ENCODE data around the gene GALNT9.

Gene GALNT9

GRCh38 chr12:132277374-132277941 lies 51.9 kb downstream of the GALNT9 start:
- Histone ChIP-seq H3K27me3 (ENCODE audit: control insufficient read depth, insufficient read depth, low read length) (no peaks in the 10 kb centered on the region; the same call in 1 of the 2 replicates), H3K4me1 (ENCODE audit: control insufficient read depth, insufficient read depth, low read length) (peaks cover 7% of the 10 kb centered on the region), H3K4me3 (ENCODE audit: low read length) (no peak overlapping the region), H3K9me3 (ENCODE audit: control insufficient read depth, insufficient read depth, low read length) (no peaks in the 10 kb centered on the region), H3K27ac (ENCODE audit: low read length) (no peak overlapping the region), H3K36me3 (ENCODE audit: control insufficient read depth, insufficient read depth, low read length) (no peaks in the 10 kb centered on the region; the same call in 1 of the 2 replicates)
- no peak for DNase-seq (ENCODE audit: low read depth, low spot score)
- WGBS (ENCODE audit: insufficient coverage, insufficient read length): no CpG with 5 or more reads among the region's 31 CpGs

GRCh38 chr12:132276827-132277373 lies 52.5 kb downstream of the GALNT9 start:
- Histone ChIP-seq H3K9me3 (ENCODE audit: control insufficient read depth, insufficient read depth, low read length) (no peaks in the 10 kb centered on the region), H3K4me1 (ENCODE audit: control insufficient read depth, insufficient read depth, low read length) (peaks cover 7% of the 10 kb centered on the region), H3K36me3 (ENCODE audit: control insufficient read depth, insufficient read depth, low read length) (no peaks in the 10 kb centered on the region; the same call in 1 of the 2 replicates), H3K4me3 (ENCODE audit: low read length) (no peak overlapping the region), H3K27me3 (ENCODE audit: control insufficient read depth, insufficient read depth, low read length) (no peaks in the 10 kb centered on the region; the same call in 1 of the 2 replicates), H3K27ac (ENCODE audit: low read length) (no peak overlapping the region)
- no peak for DNase-seq (ENCODE audit: low read depth, low spot score)
- WGBS (ENCODE audit: insufficient coverage, insufficient read length): no CpG with 5 or more reads among the region's 12 CpGs

GRCh38 chr12:132276066-132276826 lies 53.1 kb downstream of the GALNT9 start:
- no CpG with 5 or more reads among the region's 20 CpGs for WGBS (ENCODE audit: insufficient coverage, insufficient read length)
- Histone ChIP-seq H3K4me1 (ENCODE audit: control insufficient read depth, insufficient read depth, low read length) (peaks cover 8% of the 10 kb centered on the region), H3K4me3 (ENCODE audit: low read length) (no peak overlapping the region), H3K9me3 (ENCODE audit: control insufficient read depth, insufficient read depth, low read length) (no peaks in the 10 kb centered on the region), H3K27ac (ENCODE audit: low read length) (no peak overlapping the region), H3K36me3 (ENCODE audit: control insufficient read depth, insufficient read depth, low read length) (no peaks in the 10 kb centered on the region; the same call in 1 of the 2 replicates), H3K27me3 (ENCODE audit: control insufficient read depth, insufficient read depth, low read length) (no peaks in the 10 kb centered on the region; the same call in 1 of the 2 replicates)
- DNase-seq (ENCODE audit: low read depth, low spot score): no peak

- Histone ChIP-seq H3K4me1 (ENCODE audit: control insufficient read depth, insufficient read depth, low read length) (peaks cover 8% of the 10 kb centered on the region), H3K36me3 (ENCODE audit: control insufficient read depth, insufficient read depth, low read length) (no peaks in the 10 kb centered on the region; the same call in 1 of the 2 replicates), H3K27ac (ENCODE audit: low read length) (no peak overlapping the region), H3K4me3 (ENCODE audit: low read length) (no peak overlapping the region), H3K27me3 (ENCODE audit: control insufficient read depth, insufficient read depth, low read length) (no peaks in the 10 kb centered on the region; the same call in 1 of the 2 replicates), H3K9me3 (ENCODE audit: control insufficient read depth, insufficient read depth, low read length) (no peaks in the 10 kb centered on the region)
- DNase-seq (ENCODE audit: low read depth, low spot score): no peak
- no CpG with 5 or more reads among the region's 18 CpGs for WGBS (ENCODE audit: insufficient coverage, insufficient read length)
These were observed 53.8 kb downstream of the GALNT9 start for GRCh38 chr12:132275631-132276030.

GRCh38 chr12:132275110-132275531 lies 54.3 kb downstream of the GALNT9 start:
- Histone ChIP-seq H3K36me3 (ENCODE audit: control insufficient read depth, insufficient read depth, low read length) (no peaks in the 10 kb centered on the region; the same call in 1 of the 2 replicates), H3K27me3 (ENCODE audit: control insufficient read depth, insufficient read depth, low read length) (no peaks in the 10 kb centered on the region; the same call in 1 of the 2 replicates), H3K4me1 (ENCODE audit: control insufficient read depth, insufficient read depth, low read length) (peaks cover 8% of the 10 kb centered on the region), H3K4me3 (ENCODE audit: low read length) (no peak overlapping the region), H3K27ac (ENCODE audit: low read length) (no peak overlapping the region), H3K9me3 (ENCODE audit: control insufficient read depth, insufficient read depth, low read length) (no peaks in the 10 kb centered on the region)
- peak; percentile 52 for DNase-seq (ENCODE audit: low read depth, low spot score)
- no CpG with 5 or more reads among the region's 13 CpGs for WGBS (ENCODE audit: insufficient coverage, insufficient read length)

GRCh38 chr12:132273992-132274334 lies 55.4 kb downstream of the GALNT9 start:
- Histone ChIP-seq H3K36me3 (ENCODE audit: control insufficient read depth, insufficient read depth, low read length) (no peaks in the 10 kb centered on the region; the same call in 1 of the 2 replicates), H3K4me1 (ENCODE audit: control insufficient read depth, insufficient read depth, low read length) (peaks cover 8% of the 10 kb centered on the region), H3K9me3 (ENCODE audit: control insufficient read depth, insufficient read depth, low read length) (no peaks in the 10 kb centered on the region), H3K27ac (ENCODE audit: low read length) (no peak overlapping the region), H3K27me3 (ENCODE audit: control insufficient read depth, insufficient read depth, low read length) (no peaks in the 10 kb centered on the region), H3K4me3 (ENCODE audit: low read length) (no peak overlapping the region)
- no CpG with 5 or more reads among the region's 11 CpGs for WGBS (ENCODE audit: insufficient coverage, insufficient read length)
- DNase-seq (ENCODE audit: low read depth, low spot score): no peak

- Histone ChIP-seq H3K27me3 (ENCODE audit: control insufficient read depth, insufficient read depth, low read length) (no peaks in the 10 kb centered on the region), H3K27ac (ENCODE audit: low read length) (no peak overlapping the region), H3K4me1 (ENCODE audit: control insufficient read depth, insufficient read depth, low read length) (peaks cover 8% of the 10 kb centered on the region), H3K4me3 (ENCODE audit: low read length) (no peak overlapping the region), H3K36me3 (ENCODE audit: control insufficient read depth, insufficient read depth, low read length) (no peaks in the 10 kb centered on the region; the same call in 1 of the 2 replicates), H3K9me3 (ENCODE audit: control insufficient read depth, insufficient read depth, low read length) (no peaks in the 10 kb centered on the region)
- DNase-seq (ENCODE audit: low read depth, low spot score): no peak
- WGBS (ENCODE audit: insufficient coverage, insufficient read length): no CpG with 5 or more reads among the region's 17 CpGs
These were observed 56.7 kb downstream of the GALNT9 start for GRCh38 chr12:132272711-132273110.

GRCh38 chr12:132271755-132272092 lies 57.7 kb downstream of the GALNT9 start:
- no peaks in the 10 kb centered on the region for H3K27me3 ChIP-seq (ENCODE audit: control insufficient read depth, insufficient read depth, low read length)

GRCh38 chr12:132270969-132271754 lies 58.2 kb downstream of the GALNT9 start:
- H3K27ac ChIP-seq (ENCODE audit: low read length): no peak overlapping the region
- WGBS (ENCODE audit: insufficient coverage, insufficient read length): no CpG with 5 or more reads among the region's 41 CpGs
- no peak overlapping the region for H3K4me3 ChIP-seq (ENCODE audit: low read length)
- no peaks in the 10 kb centered on the region; the same call in 1 of the 2 replicates for H3K36me3 ChIP-seq (ENCODE audit: control insufficient read depth, insufficient read depth, low read length)
- H3K27me3 ChIP-seq (ENCODE audit: control insufficient read depth, insufficient read depth, low read length): no peaks in the 10 kb centered on the region
- DNase-seq (ENCODE audit: low read depth, low spot score): no peak
- H3K9me3 ChIP-seq (ENCODE audit: control insufficient read depth, insufficient read depth, low read length): no peaks in the 10 kb centered on the region
- H3K4me1 ChIP-seq (ENCODE audit: control insufficient read depth, insufficient read depth, low read length): peaks cover 8% of the 10 kb centered on the region

More at GRCh38 chr12:132271755-132272092, 57.7 kb downstream of the GALNT9 start:
- DNase-seq (ENCODE audit: low read depth, low spot score): no peak
- peaks cover 8% of the 10 kb centered on the region for H3K4me1 ChIP-seq (ENCODE audit: control insufficient read depth, insufficient read depth, low read length)
- no peaks in the 10 kb centered on the region; the same call in 1 of the 2 replicates for H3K36me3 ChIP-seq (ENCODE audit: control insufficient read depth, insufficient read depth, low read length)
- no peaks in the 10 kb centered on the region for H3K9me3 ChIP-seq (ENCODE audit: control insufficient read depth, insufficient read depth, low read length)
- WGBS (ENCODE audit: insufficient coverage, insufficient read length): no CpG with 5 or more reads among the region's 23 CpGs
- no peak overlapping the region for H3K4me3 ChIP-seq (ENCODE audit: low read length)
- H3K27ac ChIP-seq (ENCODE audit: low read length): no peak overlapping the region

- Histone ChIP-seq H3K27me3 (ENCODE audit: control insufficient read depth, insufficient read depth, low read length) (no peaks in the 10 kb centered on the region), H3K36me3 (ENCODE audit: control insufficient read depth, insufficient read depth, low read length) (no peaks in the 10 kb centered on the region; the same call in 1 of the 2 replicates), H3K27ac (ENCODE audit: low read length) (no peak overlapping the region), H3K4me3 (ENCODE audit: low read length) (no peak overlapping the region), H3K9me3 (ENCODE audit: control insufficient read depth, insufficient read depth, low read length) (no peaks in the 10 kb centered on the region), H3K4me1 (ENCODE audit: control insufficient read depth, insufficient read depth, low read length) (peaks cover 8% of the 10 kb centered on the region)
- no CpG with 5 or more reads among the region's 12 CpGs for WGBS (ENCODE audit: insufficient coverage, insufficient read length)
- DNase-seq (ENCODE audit: low read depth, low spot score): no peak
These were observed 58.9 kb downstream of the GALNT9 start for GRCh38 chr12:132270516-132270915.

Data from iPS DF 6.9 (cell line).